Measurements from ENCODE around the gene TTC39A. TPM values are rescaled to one million over a fixed set of nuclear protein-coding genes. Genes with fewer than 3 reads are reported as not detected.
A peak's percentile ranks its signal among the peaks of the same experiment; 100 is the strongest.

Gene TTC39A
- total RNA-seq, 1 donor from 2014 or later = 2.1 TPM

- H3K4me3 ChIP-seq (ENCODE audit: low read length in 3 of 3) = no peak overlapping the region
- H3K27ac ChIP-seq (ENCODE audit: low read depth, low read length) = no peak overlapping the region
- H3K9me3 ChIP-seq (ENCODE audit: control insufficient read depth in 3 of 3, low read length in 3 of 3) = no peaks in the 10 kb centered on the region
- peaks cover 0 to 11% (median 5%) of the 10 kb centered on the region in 3 donors for H3K4me1 ChIP-seq (ENCODE audit: control insufficient read depth in 3 of 3, insufficient read depth in 3 of 3, low read length in 3 of 3)
- no peak overlapping the region for H3K9ac ChIP-seq (ENCODE audit: low read depth in 1 of 3, low read length in 3 of 3)
- peaks cover 0 to 2% (median 1%) of the 10 kb centered on the region in 3 donors for H3K36me3 ChIP-seq (ENCODE audit: control insufficient read depth in 3 of 3, insufficient read depth in 3 of 3, low read length in 3 of 3)
- peaks cover 6 to 13% (median 9%) of the 10 kb centered on the region in 3 donors for H3K27me3 ChIP-seq (ENCODE audit: control insufficient read depth in 3 of 3, insufficient read depth in 3 of 3, low read length in 3 of 3)
These were observed 19.5 kb upstream of the TTC39A start for GRCh38 chr1:51349862-51350261.

DNA sequence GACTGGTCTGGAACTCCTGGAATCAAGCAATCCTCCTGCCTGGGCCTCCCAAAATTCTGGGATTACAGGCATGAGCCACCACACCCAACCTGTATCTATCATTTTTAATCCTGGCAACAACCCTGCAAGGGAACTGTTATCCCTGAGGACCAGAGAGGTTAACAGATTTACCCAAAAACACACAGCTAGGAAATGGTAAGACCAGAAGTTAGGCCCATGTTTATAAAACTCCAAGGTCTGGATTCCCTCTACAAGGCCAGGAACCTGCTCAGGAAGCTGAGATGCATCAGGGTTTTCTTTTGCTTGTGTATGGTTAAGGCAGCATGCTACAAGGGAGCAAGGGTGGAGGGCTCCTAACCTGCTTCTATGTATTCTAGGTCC lies 17.8 kb upstream of the TTC39A start:
- Histone ChIP-seq H3K4me3 (ENCODE audit: low read length in 3 of 3) (no peak overlapping the region), H3K4me1 (ENCODE audit: control insufficient read depth in 3 of 3, insufficient read depth in 3 of 3, low read length in 3 of 3) (peaks cover 4 to 11% (median 5%) of the 10 kb centered on the region in 3 donors), H3K36me3 (ENCODE audit: control insufficient read depth in 3 of 3, insufficient read depth in 3 of 3, low read length in 3 of 3) (peaks cover 0 to 2% (median 0%) of the 10 kb centered on the region in 3 donors), H3K9me3 (ENCODE audit: control insufficient read depth in 3 of 3, low read length in 3 of 3) (no peaks in the 10 kb centered on the region), H3K9ac (ENCODE audit: low read depth in 1 of 3, low read length in 3 of 3) (no peak overlapping the region), H3K27me3 (ENCODE audit: control insufficient read depth in 3 of 3, insufficient read depth in 3 of 3, low read length in 3 of 3) (peaks cover 17 to 30% (median 25%) of the 10 kb centered on the region in 3 donors), H3K27ac (ENCODE audit: low read depth, low read length) (no peak overlapping the region)

GRCh38 chr1:51347398-51348146 lies 17.2 kb upstream of the TTC39A start:
- Histone ChIP-seq H3K9ac (ENCODE audit: low read depth in 1 of 3, low read length in 3 of 3) (no peak overlapping the region), H3K27ac (ENCODE audit: low read depth, low read length) (no peak overlapping the region), H3K36me3 (ENCODE audit: control insufficient read depth in 3 of 3, insufficient read depth in 3 of 3, low read length in 3 of 3) (peaks cover 0 to 2% (median 0%) of the 10 kb centered on the region in 3 donors), H3K4me1 (ENCODE audit: control insufficient read depth in 3 of 3, insufficient read depth in 3 of 3, low read length in 3 of 3) (peaks cover 4 to 11% (median 5%) of the 10 kb centered on the region in 3 donors), H3K9me3 (ENCODE audit: control insufficient read depth in 3 of 3, low read length in 3 of 3) (no peaks in the 10 kb centered on the region), H3K27me3 (ENCODE audit: control insufficient read depth in 3 of 3, insufficient read depth in 3 of 3, low read length in 3 of 3) (peaks cover 17 to 36% (median 29%) of the 10 kb centered on the region in 3 donors), H3K4me3 (ENCODE audit: low read length in 3 of 3) (no peak overlapping the region)

DNA sequence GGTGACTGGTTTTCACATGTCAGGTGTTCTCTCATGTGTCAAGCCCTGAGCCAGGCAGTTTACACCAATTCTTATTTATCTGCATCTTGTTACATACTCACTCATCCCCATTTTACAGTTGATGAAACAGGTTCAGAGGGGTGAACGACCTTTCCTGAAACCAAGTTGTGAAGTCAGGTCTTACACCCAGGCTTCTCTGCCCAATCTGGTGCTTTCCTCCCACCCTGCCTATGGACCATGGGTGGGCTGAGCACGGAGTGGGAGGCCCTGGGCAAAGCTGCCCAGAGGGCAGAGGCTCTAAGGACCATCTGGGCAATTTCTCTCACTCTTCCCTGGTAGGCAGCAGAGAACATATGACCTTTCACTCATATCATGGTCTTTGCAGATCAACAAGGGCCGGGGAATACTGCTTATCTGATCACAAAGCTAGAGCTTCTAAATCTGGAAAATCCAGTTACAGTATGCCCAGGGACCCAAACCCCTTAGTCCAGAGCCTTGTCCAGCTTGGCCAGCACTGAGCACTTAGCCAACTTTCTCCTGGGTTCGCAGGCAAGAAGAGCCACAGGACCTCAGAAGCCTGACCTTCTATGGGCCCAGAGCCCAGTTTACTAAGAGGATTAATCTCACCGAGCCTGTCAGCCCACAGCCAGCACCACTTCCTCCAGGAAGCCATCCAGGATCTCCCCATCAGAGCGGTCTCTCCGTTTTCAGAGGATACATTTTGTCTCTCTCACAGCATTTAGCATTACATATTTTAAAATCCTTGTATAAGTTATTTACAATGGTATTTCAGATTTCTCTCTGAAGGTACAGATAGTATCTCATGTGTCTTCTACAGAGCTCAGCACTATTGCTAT lies 16.0 kb upstream of the TTC39A start:
- no peaks in the 10 kb centered on the region for H3K36me3 ChIP-seq (ENCODE audit: control insufficient read depth in 3 of 3, insufficient read depth in 3 of 3, low read length in 3 of 3)
- H3K9me3 ChIP-seq (ENCODE audit: control insufficient read depth in 3 of 3, low read length in 3 of 3) = no peaks in the 10 kb centered on the region
- H3K4me3 ChIP-seq (ENCODE audit: low read length in 3 of 3) = no peak overlapping the region
- H3K27ac ChIP-seq (ENCODE audit: low read depth, low read length) = no peak overlapping the region
- peaks cover 4 to 11% (median 5%) of the 10 kb centered on the region in 3 donors for H3K4me1 ChIP-seq (ENCODE audit: control insufficient read depth in 3 of 3, insufficient read depth in 3 of 3, low read length in 3 of 3)
- no peak overlapping the region for H3K9ac ChIP-seq (ENCODE audit: low read depth in 1 of 3, low read length in 3 of 3)
- peaks cover 17 to 38% (median 29%) of the 10 kb centered on the region in 3 donors for H3K27me3 ChIP-seq (ENCODE audit: control insufficient read depth in 3 of 3, insufficient read depth in 3 of 3, low read length in 3 of 3)

DNA sequence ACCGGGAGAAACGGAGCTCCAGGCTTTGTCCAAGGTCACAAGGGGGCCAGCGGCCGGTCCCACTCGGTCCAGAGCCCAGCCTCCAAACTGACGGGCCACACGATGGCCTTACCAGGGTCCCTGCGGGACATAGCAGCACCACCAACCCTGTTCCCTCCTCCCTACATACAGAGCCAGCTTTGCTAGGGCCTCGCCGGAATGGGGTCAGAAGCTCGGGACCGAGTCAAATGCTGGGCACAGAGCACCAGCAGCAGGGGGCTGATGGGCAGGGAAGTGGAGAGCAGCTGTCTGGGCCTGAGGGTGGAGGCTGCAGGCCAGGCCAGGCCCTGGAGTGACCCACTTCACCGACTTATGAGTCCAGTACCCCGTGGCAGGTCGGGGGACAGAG lies 14.9 kb upstream of the TTC39A start:
- H3K4me3 ChIP-seq (ENCODE audit: low read length in 3 of 3) = peak overlapping the region in 1 of 3 donors; percentile 23
- no peak overlapping the region for H3K9ac ChIP-seq (ENCODE audit: low read depth in 1 of 3, low read length in 3 of 3)
- no peaks in the 10 kb centered on the region for H3K9me3 ChIP-seq (ENCODE audit: control insufficient read depth in 3 of 3, low read length in 3 of 3)
- H3K27me3 ChIP-seq (ENCODE audit: control insufficient read depth in 3 of 3, insufficient read depth in 3 of 3, low read length in 3 of 3) = peaks cover 17 to 38% (median 29%) of the 10 kb centered on the region in 3 donors
- no peaks in the 10 kb centered on the region for H3K36me3 ChIP-seq (ENCODE audit: control insufficient read depth in 3 of 3, insufficient read depth in 3 of 3, low read length in 3 of 3)
- peaks cover 4 to 11% (median 5%) of the 10 kb centered on the region in 3 donors for H3K4me1 ChIP-seq (ENCODE audit: control insufficient read depth in 3 of 3, insufficient read depth in 3 of 3, low read length in 3 of 3)
- no peak overlapping the region for H3K27ac ChIP-seq (ENCODE audit: low read depth, low read length)

DNA sequence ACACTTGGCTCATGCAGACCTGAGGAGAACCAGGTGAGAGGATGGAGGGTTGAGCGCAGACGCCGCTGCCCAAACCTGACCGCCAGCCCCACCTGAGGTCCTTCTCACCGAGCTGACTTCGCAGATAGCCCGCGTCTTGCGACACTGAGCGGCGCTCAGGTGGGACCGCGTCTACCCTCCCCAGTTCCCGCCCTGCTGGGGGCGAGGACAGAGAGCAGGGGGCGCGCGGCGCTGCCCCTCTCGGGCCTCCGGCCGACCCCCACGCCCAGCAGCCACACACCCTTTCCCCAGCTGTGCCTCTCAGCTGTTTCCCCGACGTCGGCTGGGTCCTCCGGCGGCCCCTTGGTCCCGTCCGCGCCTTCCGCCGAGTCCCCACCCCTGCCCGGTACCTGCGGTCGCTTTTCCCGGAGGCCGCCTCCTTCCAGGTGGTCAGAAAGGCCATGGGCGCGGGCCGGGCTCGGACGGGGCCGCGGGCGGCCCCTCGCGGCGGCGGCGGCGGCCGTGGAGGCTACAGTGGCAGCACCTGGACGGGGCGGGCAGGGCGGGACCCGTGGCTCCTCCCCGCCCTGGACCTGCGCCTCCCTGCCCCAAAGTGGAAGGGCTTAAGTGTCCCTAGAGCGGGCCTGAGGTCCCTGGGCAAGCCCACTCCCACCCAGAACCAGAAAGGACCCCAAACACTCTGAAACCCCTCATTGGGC lies 14.4 kb upstream of the TTC39A start:
- H3K4me1 ChIP-seq (ENCODE audit: control insufficient read depth in 3 of 3, insufficient read depth in 3 of 3, low read length in 3 of 3) = peaks cover 4 to 11% (median 5%) of the 10 kb centered on the region in 3 donors
- peaks cover 17 to 38% (median 29%) of the 10 kb centered on the region in 3 donors for H3K27me3 ChIP-seq (ENCODE audit: control insufficient read depth in 3 of 3, insufficient read depth in 3 of 3, low read length in 3 of 3)
- no peak overlapping the region for H3K27ac ChIP-seq (ENCODE audit: low read depth, low read length)
- no peak overlapping the region for H3K9ac ChIP-seq (ENCODE audit: low read depth in 1 of 3, low read length in 3 of 3)
- no peak overlapping the region for H3K4me3 ChIP-seq (ENCODE audit: low read length in 3 of 3)
- H3K9me3 ChIP-seq (ENCODE audit: control insufficient read depth in 3 of 3, low read length in 3 of 3) = no peaks in the 10 kb centered on the region
- no peaks in the 10 kb centered on the region for H3K36me3 ChIP-seq (ENCODE audit: control insufficient read depth in 3 of 3, insufficient read depth in 3 of 3, low read length in 3 of 3)

DNA sequence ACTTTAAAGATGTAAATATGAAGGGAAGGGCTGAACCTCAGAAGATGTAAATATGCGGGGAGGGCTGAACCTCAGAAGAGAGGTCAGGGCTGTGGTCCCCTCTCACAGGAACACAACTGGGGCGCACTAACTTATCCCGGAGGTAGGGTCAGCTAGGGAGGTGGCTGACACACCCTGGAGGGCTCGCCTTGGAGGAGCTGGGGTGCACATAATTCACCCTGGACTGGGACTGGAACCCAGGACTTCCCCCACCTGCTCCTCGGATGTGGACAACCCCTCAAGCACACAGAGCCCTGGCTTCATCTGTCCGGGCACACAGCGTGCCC lies 13.9 kb upstream of the TTC39A start:
- Histone ChIP-seq H3K9me3 (ENCODE audit: control insufficient read depth in 3 of 3, low read length in 3 of 3) (no peaks in the 10 kb centered on the region), H3K4me1 (ENCODE audit: control insufficient read depth in 3 of 3, insufficient read depth in 3 of 3, low read length in 3 of 3) (peaks cover 4 to 11% (median 5%) of the 10 kb centered on the region in 3 donors), H3K27me3 (ENCODE audit: control insufficient read depth in 3 of 3, insufficient read depth in 3 of 3, low read length in 3 of 3) (peaks cover 17 to 38% (median 29%) of the 10 kb centered on the region in 3 donors), H3K4me3 (ENCODE audit: low read length in 3 of 3) (no peak overlapping the region), H3K9ac (ENCODE audit: low read depth in 1 of 3, low read length in 3 of 3) (no peak overlapping the region), H3K27ac (ENCODE audit: low read depth, low read length) (no peak overlapping the region), H3K36me3 (ENCODE audit: control insufficient read depth in 3 of 3, insufficient read depth in 3 of 3, low read length in 3 of 3) (no peaks in the 10 kb centered on the region)

GRCh38 chr1:51343624-51344023 lies 13.3 kb upstream of the TTC39A start:
- Histone ChIP-seq H3K36me3 (ENCODE audit: control insufficient read depth in 3 of 3, insufficient read depth in 3 of 3, low read length in 3 of 3) (no peaks in the 10 kb centered on the region), H3K27ac (ENCODE audit: low read depth, low read length) (no peak overlapping the region), H3K4me3 (ENCODE audit: low read length in 3 of 3) (no peak overlapping the region), H3K9ac (ENCODE audit: low read depth in 1 of 3, low read length in 3 of 3) (no peak overlapping the region), H3K4me1 (ENCODE audit: control insufficient read depth in 3 of 3, insufficient read depth in 3 of 3, low read length in 3 of 3) (peaks cover 4 to 11% (median 5%) of the 10 kb centered on the region in 3 donors), H3K27me3 (ENCODE audit: control insufficient read depth in 3 of 3, insufficient read depth in 3 of 3, low read length in 3 of 3) (peaks cover 17 to 38% (median 29%) of the 10 kb centered on the region in 3 donors), H3K9me3 (ENCODE audit: control insufficient read depth in 3 of 3, low read length in 3 of 3) (no peaks in the 10 kb centered on the region)

- Histone ChIP-seq H3K9ac (ENCODE audit: low read depth in 1 of 3, low read length in 3 of 3) (no peak overlapping the region), H3K4me3 (ENCODE audit: low read length in 3 of 3) (no peak overlapping the region), H3K4me1 (ENCODE audit: control insufficient read depth in 3 of 3, insufficient read depth in 3 of 3, low read length in 3 of 3) (peaks cover 4 to 11% (median 5%) of the 10 kb centered on the region in 3 donors), H3K36me3 (ENCODE audit: control insufficient read depth in 3 of 3, insufficient read depth in 3 of 3, low read length in 3 of 3) (no peaks in the 10 kb centered on the region), H3K27me3 (ENCODE audit: control insufficient read depth in 3 of 3, insufficient read depth in 3 of 3, low read length in 3 of 3) (peaks cover 17 to 38% (median 29%) of the 10 kb centered on the region in 3 donors), H3K27ac (ENCODE audit: low read depth, low read length) (no peak overlapping the region), H3K9me3 (ENCODE audit: control insufficient read depth in 3 of 3, low read length in 3 of 3) (no peaks in the 10 kb centered on the region)
These were observed 12.3 kb upstream of the TTC39A start for GRCh38 chr1:51342591-51343206.
